ENCODE results near the gene SKOR2. TPM values are rescaled to one million over a fixed set of nuclear protein-coding genes. Genes with fewer than 3 reads are reported as not detected.

SKOR2 gene
- total and polyA plus RNA-seq, 2 of the 4 experiments (the other 2 are of a cell fraction), result not detected

DNA sequence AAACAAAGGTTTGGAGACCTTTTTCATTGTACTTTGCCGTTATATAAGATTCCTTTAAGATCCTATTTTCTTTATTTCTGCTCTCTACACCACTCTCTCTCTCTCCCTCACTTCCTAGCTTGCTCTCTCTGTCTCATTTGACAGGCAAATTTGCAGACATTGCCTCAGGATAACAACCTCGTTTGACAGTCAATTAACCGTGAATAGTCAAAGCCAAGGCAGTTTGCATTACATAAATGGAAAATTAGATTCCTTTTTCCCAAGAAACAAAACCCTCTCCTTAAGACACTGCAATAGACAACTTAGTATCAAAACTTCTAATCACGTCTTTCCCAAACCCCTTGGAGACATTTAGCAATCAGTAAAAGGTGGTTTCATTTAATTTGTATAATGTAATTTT is 7.4 kb downstream of the SKOR2 start:
- H4K5ac ChIP-seq (ENCODE audit: low read depth, low read length), result no peak overlapping the region
- intact Hi-C loops (cut with micrococcal nuclease), result no loop called here
- WGBS, 2 experiments (ENCODE audit: extremely low coverage in 2 of 2, insufficient read length in 1 of 2), result 0% methylated on average over 2 of the region's 4 CpGs; no CpG with 5 or more reads in 1 of the 2 experiments

More for the DNA sequence above, 7.4 kb downstream of the SKOR2 start:
- no peak overlapping the region for H3K4me2 ChIP-seq (ENCODE audit: low read depth, low read length)
- H3K9me1 ChIP-seq (ENCODE audit: insufficient read depth, low read length), result no peaks in the 10 kb centered on the region
- H3K9me3 ChIP-seq (ENCODE audit: control insufficient read depth, insufficient read depth, low read length), result peaks cover 8% of the 10 kb centered on the region
- DNase-seq, result no peak
- ChIA-PET CTCF (no interaction called here), POLR2A (ENCODE audit: unreplicated experiment) (no interaction called here)
- no peak overlapping the region for H3K23ac ChIP-seq (ENCODE audit: low read depth, low read length)
- no peak overlapping the region for H2AFZ ChIP-seq (replicated peaks; ENCODE audit: low read length, poor library complexity)
- H3K27ac ChIP-seq (ENCODE audit: insufficient read depth, low read length), result no peak overlapping the region
- no peak overlapping the region for H3K4ac ChIP-seq (ENCODE audit: low read depth, low read length)
- no peak overlapping the region for H2BK5ac ChIP-seq (ENCODE audit: low read depth, low read length, poor library complexity, severe bottlenecking)
- no peak overlapping the region for H3K9ac ChIP-seq (ENCODE audit: low read depth, low read length)
- no TSS peak for BruUV-seq (replicated peaks)
- H3K79me1 ChIP-seq (ENCODE audit: low read depth in 1 of 2, low read length in 2 of 2), result no peaks in the 10 kb centered on the region
- no peaks in the 10 kb centered on the region for H3K4me1 ChIP-seq (ENCODE audit: control insufficient read depth, insufficient read depth, low read length)
- no peak overlapping the region for H2AK9ac ChIP-seq (replicated peaks; ENCODE audit: low read depth, low read length, poor library complexity)
- no peak overlapping the region for H3K18ac ChIP-seq (ENCODE audit: low read depth, low read length)
- peaks cover 22% of the 10 kb centered on the region for H3K27me3 ChIP-seq (ENCODE audit: control insufficient read depth, insufficient read depth, low read length)
- H3K56ac ChIP-seq (ENCODE audit: extremely low read depth, insufficient read depth, low read length), result no peak overlapping the region
- H2BK120ac ChIP-seq (ENCODE audit: low read depth, low read length), result no peak overlapping the region
- no peaks in the 10 kb centered on the region for H3K36me3 ChIP-seq (ENCODE audit: control insufficient read depth, insufficient read depth, low read length)
- H2BK15ac ChIP-seq (ENCODE audit: low read depth, low read length), result no peak overlapping the region
- no peak overlapping the region for H3K14ac ChIP-seq (replicated peaks; ENCODE audit: low read depth, low read length)
- no peaks in the 10 kb centered on the region for H4K20me1 ChIP-seq (ENCODE audit: insufficient read depth, low read length)
- no peak for ATAC-seq (ENCODE audit: low read depth)
- no peak overlapping the region for H2AK5ac ChIP-seq (ENCODE audit: low read depth, low read length)
- H3K4me3 ChIP-seq (ENCODE audit: insufficient read depth, low read depth, low read length), result no peak overlapping the region
- TF ChIP-seq FOS (IDR thresholded peaks at IDR 0.05; ENCODE audit: low read depth, low read length) (no peak), CHD1 (IDR thresholded peaks at IDR 0.05; ENCODE audit: low read depth, low read length) (no peak), ELK1 (IDR thresholded peaks at IDR 0.05; ENCODE audit: borderline replicate concordance, low read depth, low read length) (no peak), MXI1 (IDR thresholded peaks at IDR 0.05; ENCODE audit: borderline replicate concordance, low read depth, low read length) (no peak), RAD21 (IDR thresholded peaks at IDR 0.05; ENCODE audit: low read length) (no peak), MAZ (IDR thresholded peaks at IDR 0.05; ENCODE audit: borderline replicate concordance, low read depth, low read length) (no peak), RFX5 (IDR thresholded peaks at IDR 0.05; ENCODE audit: low read depth, low read length) (no peak), USF2 (IDR thresholded peaks at IDR 0.05; ENCODE audit: low read depth, low read length) (no peak), SMC3 (IDR thresholded peaks at IDR 0.05; ENCODE audit: low read depth, low read length) (no peak), NFE2L2 (IDR thresholded peaks at IDR 0.05; ENCODE audit: low read depth, low read length) (no peak)
- TF ChIP-seq, protein P1, sequence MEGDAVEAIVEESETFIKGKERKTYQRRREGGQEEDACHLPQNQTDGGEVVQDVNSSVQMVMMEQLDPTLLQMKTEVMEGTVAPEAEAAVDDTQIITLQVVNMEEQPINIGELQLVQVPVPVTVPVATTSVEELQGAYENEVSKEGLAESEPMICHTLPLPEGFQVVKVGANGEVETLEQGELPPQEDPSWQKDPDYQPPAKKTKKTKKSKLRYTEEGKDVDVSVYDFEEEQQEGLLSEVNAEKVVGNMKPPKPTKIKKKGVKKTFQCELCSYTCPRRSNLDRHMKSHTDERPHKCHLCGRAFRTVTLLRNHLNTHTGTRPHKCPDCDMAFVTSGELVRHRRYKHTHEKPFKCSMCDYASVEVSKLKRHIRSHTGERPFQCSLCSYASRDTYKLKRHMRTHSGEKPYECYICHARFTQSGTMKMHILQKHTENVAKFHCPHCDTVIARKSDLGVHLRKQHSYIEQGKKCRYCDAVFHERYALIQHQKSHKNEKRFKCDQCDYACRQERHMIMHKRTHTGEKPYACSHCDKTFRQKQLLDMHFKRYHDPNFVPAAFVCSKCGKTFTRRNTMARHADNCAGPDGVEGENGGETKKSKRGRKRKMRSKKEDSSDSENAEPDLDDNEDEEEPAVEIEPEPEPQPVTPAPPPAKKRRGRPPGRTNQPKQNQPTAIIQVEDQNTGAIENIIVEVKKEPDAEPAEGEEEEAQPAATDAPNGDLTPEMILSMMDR (conservative IDR thresholded peaks at IDR 0.05; ENCODE audit: low read depth, low read length), result no peak
- H4K91ac ChIP-seq (ENCODE audit: insufficient read depth, low read depth, low read length), result no peak overlapping the region
- dilution Hi-C loops (cut with HindIII; ENCODE audit: low sequenced_read_pairs, unreplicated experiment) (no loop called here), in situ Hi-C loops (cut with MboI; ENCODE audit: low sequenced_read_pairs) (no loop called here)
- no peak overlapping the region for H2BK20ac ChIP-seq (ENCODE audit: low read depth, low read length)
- no peak overlapping the region for H4K8ac ChIP-seq (ENCODE audit: low read depth in 2 of 2, low read length in 2 of 2)

Data from IMR-90 (cell line).